NT2/D1 (cell line): Measurements from ENCODE around the gene NIPAL3.

ENCODE experiments used
- SUZ12 ChIP-seq: IDR thresholded peaks from 2 replicates; pipeline ENCODE4 v1.6.1; 2011; ENCODE audit not compliant: insufficient read length, insufficient read depth; ENCODE audit errors: extremely low read depth
- YY1 ChIP-seq: IDR thresholded peaks from 2 replicates; pipeline ENCODE4 v1.6.1; 2011; ENCODE audit not compliant: insufficient read length, insufficient read depth
- ZNF274 ChIP-seq: IDR thresholded peaks from 2 replicates; pipeline ENCODE4 v1.6.1; 2011; ENCODE audit warnings: mild to moderate bottlenecking, low read depth, low read length

- TF ChIP-seq YY1 (no peak), ZNF274 (no peak), SUZ12 (no peak)
These were observed 45.8 kb upstream of the NIPAL3 start for GRCh38 chr1:24369801-24370200.
